IMR-90 (cell line): ENCODE data around the gene KCNMB3. TPM values are rescaled to one million over a fixed set of nuclear protein-coding genes. Genes with fewer than 3 reads are reported as not detected.
"Not testable (repeated sequence)": the region's sequence is repeated elsewhere in the genome, so short reads cannot be mapped to it uniquely, and the experiment has no call there.

Experiments used
- ATAC-seq: fragments of 200-7000 bp; cut with Tn5 transposase; 2 replicates; pipeline ENCODE4 v1.9.1; 2020; ENCODE audit warnings: low read depth, mild to moderate bottlenecking, moderate library complexity
- BruUV-seq: library from RNA; stranded (reverse); fragments of 400-500 nt; replicated peaks from 2 replicates; lab custom pipeline; 2021; lab: Mats Ljungman, UMichigan
- CTCF ChIA-PET: fragments of 300-600 bp; formaldehyde crosslinking; extraction: SDS; loops from one replicate; lab custom pipeline; 2021; ENCODE audit warnings: antibody characterized with exemption; lab: Yijun Ruan, JAX
- POLR2A ChIA-PET: fragments of 300-600 bp; sonication (Branson Sonifier 250); formaldehyde crosslinking; loops from one replicate; lab custom pipeline; 2022; ENCODE audit warnings: antibody characterized with exemption; ENCODE audit not compliant: unreplicated experiment; lab: Charles Lee
- DNase-seq: peaks from one replicate; pipeline ENCODE4 v3.0.0; 2013
- H2AFZ ChIP-seq: replicated peaks from 2 replicates; pipeline ENCODE3; 2013; ENCODE audit warnings: low read length, mild to moderate bottlenecking; ENCODE audit not compliant: poor library complexity
- H2AK5ac ChIP-seq: 2 replicates; pipeline ENCODE4 v1.6.1; 2013; ENCODE audit warnings: low read depth, low read length, inconsistent platforms
- H2AK9ac ChIP-seq: replicated peaks from 2 replicates; pipeline ENCODE3; 2013; ENCODE audit warnings: mild to moderate bottlenecking, low read depth, low read length, moderate library complexity; ENCODE audit not compliant: poor library complexity
- H2BK120ac ChIP-seq: 2 replicates; pipeline ENCODE4 v1.6.1; 2013; ENCODE audit warnings: low read depth, low read length, inconsistent platforms
- H2BK15ac ChIP-seq: 3 replicates; pipeline ENCODE4 v1.6.1; 2013; ENCODE audit warnings: low read depth, low read length, inconsistent platforms
- H2BK20ac ChIP-seq: 2 replicates; pipeline ENCODE4 v1.6.1; 2013; ENCODE audit warnings: low read depth, mild to moderate bottlenecking, inconsistent platforms, low read length, moderate library complexity
- H2BK5ac ChIP-seq: 2 replicates; pipeline ENCODE4 v1.6.1; 2013; ENCODE audit warnings: mild to moderate bottlenecking, low read depth, low read length, inconsistent platforms; ENCODE audit not compliant: poor library complexity, severe bottlenecking
- H3K14ac ChIP-seq: replicated peaks from 2 replicates; pipeline ENCODE4 v1.6.1; 2013; ENCODE audit warnings: low read depth, low read length, inconsistent platforms
- H3K18ac ChIP-seq: 2 replicates; pipeline ENCODE4 v1.6.1; 2013; ENCODE audit warnings: low read depth, low read length, control low read depth
- H3K23ac ChIP-seq: 2 replicates; pipeline ENCODE4 v1.6.1; 2013; ENCODE audit warnings: low read depth, low read length, inconsistent platforms
- H3K27ac ChIP-seq: 2 replicates; pipeline ENCODE4 v1.5.1; 2013; ENCODE audit warnings: mild to moderate bottlenecking, control low read depth, low read length; ENCODE audit not compliant: insufficient read depth
- H3K27me3 ChIP-seq: 2 replicates; pipeline ENCODE4 v1.6.1; 2013; ENCODE audit warnings: low read length; ENCODE audit not compliant: control insufficient read depth, insufficient read depth
- H3K36me3 ChIP-seq: 2 replicates; pipeline ENCODE4 v1.6.1; 2013; ENCODE audit warnings: low read length, mixed read lengths; ENCODE audit not compliant: control insufficient read depth, insufficient read depth
- H3K4ac ChIP-seq: 2 replicates; pipeline ENCODE4 v1.6.1; 2013; ENCODE audit warnings: low read depth, low read length, inconsistent platforms
- H3K4me1 ChIP-seq: 2 replicates; pipeline ENCODE4 v1.6.1; 2013; ENCODE audit warnings: low read length, mixed read lengths; ENCODE audit not compliant: control insufficient read depth, insufficient read depth
- H3K4me2 ChIP-seq: 2 replicates; pipeline ENCODE4 v1.6.1; 2013; ENCODE audit warnings: low read depth, mild to moderate bottlenecking, control low read depth, low read length, moderate library complexity
- H3K4me3 ChIP-seq: 2 replicates; pipeline ENCODE4 v1.5.1; 2013; ENCODE audit warnings: low read depth, mild to moderate bottlenecking, control low read depth, low read length, moderate library complexity; ENCODE audit not compliant: insufficient read depth
- H3K56ac ChIP-seq: 2 replicates; pipeline ENCODE4 v1.6.1; 2013; ENCODE audit warnings: low read length, inconsistent platforms; ENCODE audit not compliant: insufficient read depth; ENCODE audit errors: extremely low read depth
- H3K79me1 ChIP-seq, 2 experiments: 2 replicates each; pipeline ENCODE4 v1.6.1; 2013; ENCODE audit warnings: low read length in 2 of 2, inconsistent platforms in 1 of 2, low read depth in 1 of 2
- H3K9ac ChIP-seq: 2 replicates; pipeline ENCODE4 v1.6.1; 2013; ENCODE audit warnings: low read depth, low read length, control low read depth
- H3K9me1 ChIP-seq: 2 replicates; pipeline ENCODE4 v1.6.1; 2013; ENCODE audit warnings: low read length, inconsistent platforms; ENCODE audit not compliant: insufficient read depth
- H3K9me3 ChIP-seq: 2 replicates; pipeline ENCODE4 v1.6.1; 2013; ENCODE audit warnings: low read length; ENCODE audit not compliant: control insufficient read depth, insufficient read depth
- H4K20me1 ChIP-seq: 2 replicates; pipeline ENCODE4 v1.6.1; 2013; ENCODE audit warnings: low read length, inconsistent platforms; ENCODE audit not compliant: insufficient read depth
- H4K5ac ChIP-seq: 2 replicates; pipeline ENCODE4 v1.6.1; 2013; ENCODE audit warnings: mild to moderate bottlenecking, low read depth, low read length, control low read depth
- H4K8ac ChIP-seq, 2 experiments: 2 replicates each; pipeline ENCODE4 v1.6.1; 2013; ENCODE audit warnings: low read depth in 2 of 2, low read length in 2 of 2, control low read depth in 1 of 2, inconsistent platforms in 1 of 2
- H4K91ac ChIP-seq: 2 replicates; pipeline ENCODE4 v1.6.1; 2013; ENCODE audit warnings: low read depth, low read length, inconsistent platforms; ENCODE audit not compliant: insufficient read depth
- WGBS, 2 experiments: methylation state at CpG; one replicate each; pipeline versions ENCODE4 v1.1.5 to v1.1.7; 2013; ENCODE audit warnings: missing lambda C conversion rate in 2 of 2; ENCODE audit not compliant: insufficient read length in 1 of 2; ENCODE audit errors: extremely low coverage in 2 of 2; 5-methylcytosine and 5-hydroxymethylcytosine counted together
- dilution Hi-C: fragments of 300-500 bp; cut with HindIII; formaldehyde crosslinking; loops from one replicate; pipeline ENCODE4 v1.14.3; 2018; ENCODE audit warnings: low sequenced_read_pairs; ENCODE audit not compliant: unreplicated experiment
- in situ Hi-C: fragments of 300-500 bp; cut with MboI; formaldehyde crosslinking; loops from 3 replicates; pipeline ENCODE4 v1.14.3; 2019; ENCODE audit warnings: low sequenced_read_pairs, inconsistent platforms, mixed read lengths
- intact Hi-C: fragments of 100-400 bp; cut with micrococcal nuclease; formaldehyde crosslinking; loops from 2 replicates; pipeline ENCODE4 v1.10.0; 2022
- polyA plus RNA-seq, 3 experiments: library from polyadenylated mRNA; depleted of rRNA; stranded (reverse); fragments of >200 nt; gene quantifications; 2 replicates each; pipeline ENCODE4 v1.2.3, GENCODE V29; 2012; ENCODE audit warnings: low replicate concordance in 1 of 3
- total RNA-seq: library from RNA; depleted of rRNA; stranded (reverse); fragments of >200 nt; gene quantifications from 2 replicates; pipeline ENCODE4 v1.2.3, GENCODE V29; 2012

Gene KCNMB3
- total and polyA plus RNA-seq, 2 of the 4 experiments (the other 2 are of a cell fraction) = 0.72 to 1.2 TPM

DNA sequence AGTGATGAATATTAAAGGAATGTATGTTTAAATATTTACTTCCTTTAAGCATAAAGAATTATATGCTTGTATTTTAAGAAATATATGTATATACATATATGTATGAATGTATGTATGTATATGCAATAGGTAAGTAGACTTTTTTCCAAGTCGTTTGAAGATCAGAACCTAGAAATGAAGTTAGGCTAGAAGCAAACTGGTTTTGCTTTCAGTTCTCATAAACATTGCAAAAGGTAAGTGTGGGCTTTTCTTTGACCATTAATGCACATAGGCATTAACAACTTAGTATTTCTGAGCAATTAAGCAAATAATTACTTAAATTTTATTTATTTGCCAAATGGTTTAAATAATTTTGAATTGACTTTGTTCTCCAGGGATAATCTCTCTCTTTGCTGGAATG lies 10.6 kb downstream of the KCNMB3 start:
- CTCF ChIA-PET = interaction anchor here (0.7 kb wide), 1 partner anchor 84 kb away, joined by 5 read pairs; no protein-coding TSS in a partner anchor
- H4K91ac ChIP-seq, DNase-seq, H4K5ac ChIP-seq, H3K4me2 ChIP-seq, ATAC-seq, H2BK5ac ChIP-seq, H2BK15ac ChIP-seq, H2AK9ac ChIP-seq, H3K56ac ChIP-seq, H3K27me3 ChIP-seq, H3K9me3 ChIP-seq, H3K4me1 ChIP-seq, intact Hi-C loops, H2BK120ac ChIP-seq, H4K8ac ChIP-seq, H3K4me3 ChIP-seq, H3K18ac ChIP-seq, H3K36me3 ChIP-seq, POLR2A ChIA-PET, H3K9me1 ChIP-seq, H3K79me1 ChIP-seq, H2BK20ac ChIP-seq, BruUV-seq, H3K14ac ChIP-seq, H4K20me1 ChIP-seq, H3K9ac ChIP-seq, H2AFZ ChIP-seq, dilution Hi-C loops, in situ Hi-C loops, H3K4ac ChIP-seq, H3K27ac ChIP-seq, H2AK5ac ChIP-seq, H3K23ac ChIP-seq: not testable (repeated sequence)
- no CpG with 5 or more reads among the region's 1 CpG for WGBS, 2 experiments
